Psoas muscle (tissue), 8 donors: Measurements from ENCODE around the gene U2AF2. TPM values are rescaled to one million over a fixed set of nuclear protein-coding genes. Genes with fewer than 3 reads are reported as not detected.

Experiments
- ATAC-seq, 4 donors: fragments of 200-7000 bp; cut with Tn5 transposase; one replicate each; pipeline ENCODE4 v1.9.1; 2020; ENCODE audit warnings: moderate library complexity in 3 of 4, mild to moderate bottlenecking in 2 of 4
- DNase-seq, 2 donors: peaks; one replicate each; pipeline ENCODE4 v3.0.0-alpha.2; 2020
- H3K27ac ChIP-seq: fragments of 200-600 bp; one replicate; pipeline ENCODE4 v1.8.0; 2022
- H3K27me3 ChIP-seq, 3 donors: fragments of 200-600 bp in 1 of 3; one replicate each; pipeline versions ENCODE4 v1.6.1 to v1.8.0; 2013 to 2022; ENCODE audit warnings: low read length in 2 of 3, mild to moderate bottlenecking in 2 of 3, moderate library complexity in 1 of 3; ENCODE audit not compliant: insufficient read depth in 3 of 3
- H3K36me3 ChIP-seq, 2 donors: fragments of 200-600 bp in 1 of 2; one replicate each; pipeline versions ENCODE4 v1.6.1 to v1.8.0; 2013 to 2022; ENCODE audit warnings: low read depth in 1 of 2, mild to moderate bottlenecking in 1 of 2, moderate library complexity in 1 of 2; ENCODE audit not compliant: insufficient read depth in 1 of 2
- H3K4me1 ChIP-seq: fragments of 200-600 bp; one replicate; pipeline ENCODE4 v1.8.0; 2022
- H3K4me3 ChIP-seq: fragments of 200-600 bp; one replicate; pipeline ENCODE4 v1.8.0; 2022; ENCODE audit warnings: mild to moderate bottlenecking
- H3K9me3 ChIP-seq: fragments of 200-600 bp; one replicate; pipeline ENCODE4 v1.8.0; 2022
- CTCF ChIP-seq: fragments of 200-600 bp; IDR thresholded peaks from one replicate; pipeline ENCODE4 v1.8.0; 2022; ENCODE audit warnings: antibody characterized with exemption
- WGBS, 3 donors: extraction: QIAGEN DNeasy Blood & Tissue Kit; methylation state at CpG; one replicate each; pipeline versions ENCODE4 v1.1.6 to v1.1.7; 2013; 5-methylcytosine and 5-hydroxymethylcytosine counted together
- intact Hi-C, 2 donors: fragments of 100-400 bp; cut with DNase I; formaldehyde crosslinking; loops; one replicate each; pipeline versions ENCODE4 v1.11.0 to v1.14.2; 2022
- polyA plus RNA-seq, 3 donors: library from polyadenylated mRNA; stranded (reverse); fragments of 200-250 nt; gene quantifications; one replicate each; pipeline ENCODE4 v1.2.3, GENCODE V29; 2013
- total RNA-seq, 4 donors: library from RNA; stranded (reverse); fragmentation: NEBNext Ultra II Directional in 2 of 4; extraction: Animal tissue kit (Norgen Biotek cat#: 25700) in 2 of 4; gene quantifications; one replicate each; pipeline versions ENCODE4 v1.2.1 to v1.2.4, GENCODE V29; 2021 to 2023
- donor health status: healthy with polysubstance abuse.
- donor health status: DM: no; HTN: no; CAD: no; lungs with moderate emphysema.
- donor health status: Bipolar disorder and iron deficiency.
- donor health status: healthy.
- donor health status: DM: yes; HTN: yes; CAD: no.
- donor health status: DM: no; HTN: no; CAD: no.
- donor health status: DM: no; HTN: no; CAD: no.
- donor health status: DM: yes; HTN: yes; CAD: no.

U2AF2 gene
- total and polyA plus RNA-seq, 7 donors, result 54.1 to 116 (median 72.6) TPM

GRCh38 chr19:55640577-55641425 lies 14.0 kb upstream of the U2AF2 start, which contains the start of gene ZNF580:
Gene ZNF580 (plus strand): TSS chr19:55641002. CDS start chr19:55642509, 1,507 bp downstream.
- TF ChIP-seq CTCF, result no peak
- H3K27me3 ChIP-seq, result no peaks in the 10 kb centered on the region
- intact Hi-C loops, result no loop called here
- ATAC-seq, result peak; percentile 66 to 75 (median 72)
- no peaks in the 10 kb centered on the region for H3K9me3 ChIP-seq
- peak within 1 kb of the TSS; percentile 87 for H3K4me3 ChIP-seq
- peak; percentile 76 to 86 for DNase-seq
- peaks cover 0 to 13% of the 10 kb centered on the region in 2 donors for H3K36me3 ChIP-seq
- peak within 1 kb of the TSS; percentile 79 for H3K27ac ChIP-seq
- peaks cover 52% of the 10 kb centered on the region for H3K4me1 ChIP-seq
- WGBS, 3 donors, result 0 to 1% (median 0%) methylated on average over 59 to 89 of the region's 89 CpGs

DNA sequence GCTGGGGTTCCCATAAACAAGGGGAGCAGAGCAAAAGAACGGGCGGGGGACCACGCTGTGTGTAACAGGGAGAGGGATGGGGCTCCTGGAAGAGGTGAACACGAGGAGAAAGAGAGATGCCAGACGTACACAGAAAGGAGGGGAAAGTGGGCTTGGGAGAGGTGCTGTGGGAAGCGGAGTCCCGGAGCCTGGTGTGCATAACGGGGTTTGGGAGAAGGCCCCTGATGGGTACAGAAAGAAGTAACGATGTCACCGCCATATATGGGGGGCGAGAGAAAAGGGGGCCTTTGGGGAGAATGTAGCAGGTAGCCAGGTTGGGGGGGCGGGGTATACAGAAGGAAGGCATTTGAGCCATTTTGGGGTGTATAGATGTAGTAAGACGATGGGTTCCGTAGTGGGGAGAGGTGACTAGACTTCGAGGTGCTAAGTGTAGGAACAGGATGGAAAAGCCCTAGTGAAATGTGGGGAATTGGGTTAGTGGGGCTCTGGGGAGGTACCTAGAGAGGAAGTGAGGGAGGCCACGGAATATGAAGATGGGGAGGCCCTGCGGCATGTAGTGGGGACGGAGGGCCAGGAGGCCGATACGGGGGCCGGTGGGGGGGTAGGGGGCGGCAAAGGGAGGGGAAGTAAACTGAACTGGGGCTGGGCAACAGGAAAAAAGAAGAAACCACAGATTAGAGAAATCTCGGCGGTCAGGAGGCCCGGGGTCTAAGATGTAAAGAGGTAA lies 13.2 kb upstream of the U2AF2 start:
- intact Hi-C loops, result no loop called here
- DNase-seq (no peak), ATAC-seq (peak in 2 of 4 donors; percentile 1 to 6)
- TF ChIP-seq CTCF, result no peak
- Histone ChIP-seq H3K27ac (peak overlapping the region; percentile 79), H3K4me1 (peaks cover 44% of the 10 kb centered on the region), H3K4me3 (peak overlapping the region; percentile 87), H3K9me3 (no peaks in the 10 kb centered on the region), H3K36me3 (peaks cover 0 to 16% of the 10 kb centered on the region in 2 donors), H3K27me3 (no peaks in the 10 kb centered on the region)
- 2 to 3% (median 2%) methylated on average over 25 of the region's 25 CpGs for WGBS, 3 donors

GRCh38 chr19:55642153-55643002 lies 12.5 kb upstream of the U2AF2 start:
- Histone ChIP-seq H3K9me3 (no peaks in the 10 kb centered on the region), H3K27me3 (no peaks in the 10 kb centered on the region), H3K4me1 (peaks cover 50% of the 10 kb centered on the region), H3K36me3 (peaks cover 0 to 16% of the 10 kb centered on the region in 2 donors), H3K27ac (peak overlapping the region; percentile 79), H3K4me3 (peak overlapping the region; percentile 87)
- TF ChIP-seq CTCF, result no peak
- intact Hi-C loops, result no loop called here
- WGBS, 3 donors, result 2 to 5% (median 4%) methylated on average over 45 to 65 of the region's 65 CpGs
- ATAC-seq, result peak in 3 of 4 donors; percentile 0 to 15 (median 0)
- DNase-seq, result no peak

DNA sequence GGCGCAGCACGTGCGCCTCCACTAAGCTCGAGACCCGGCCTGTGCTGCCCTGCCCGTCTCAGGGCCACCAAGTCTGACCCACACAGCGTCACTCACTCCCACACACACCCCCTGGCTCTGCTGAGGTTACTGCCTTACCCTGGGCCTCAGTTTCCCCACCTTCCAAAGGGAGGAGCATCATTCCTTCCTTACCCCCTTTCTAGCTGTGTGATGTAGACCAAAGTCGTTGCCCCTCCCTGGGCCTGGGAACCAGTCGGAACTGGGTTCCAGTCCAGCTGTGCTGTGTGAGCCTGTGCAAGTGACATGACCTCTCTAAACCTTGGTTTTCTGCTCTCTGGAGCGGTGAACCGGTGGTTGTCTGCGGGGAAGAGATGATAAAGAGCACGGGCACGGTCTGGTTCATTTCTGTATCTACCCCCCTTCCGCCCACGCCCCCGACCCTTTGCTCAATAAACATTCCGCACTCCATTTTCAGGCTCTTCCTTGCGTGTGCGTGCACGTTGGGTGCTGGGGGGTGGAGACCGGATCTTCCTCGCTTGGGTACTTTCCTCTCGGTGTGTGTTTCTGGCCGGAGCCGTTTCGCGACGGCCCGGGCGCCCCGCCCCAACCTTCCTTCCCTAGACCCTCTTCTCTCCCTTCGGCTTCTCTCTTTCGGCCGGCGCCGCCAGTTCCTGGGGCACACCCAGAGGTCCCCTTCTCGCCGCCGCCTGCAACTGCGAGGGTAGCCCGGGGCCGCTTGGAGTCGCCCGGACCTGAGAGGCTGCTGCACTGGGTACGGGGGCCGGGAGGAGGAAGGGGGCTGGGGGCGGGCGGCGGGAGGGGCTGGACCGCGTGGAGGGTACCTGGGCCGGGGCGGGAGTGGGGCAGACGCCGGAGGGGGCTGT lies 11.6 kb upstream of the U2AF2 start, which contains the start of gene ZNF581:
Gene ZNF581, plus strand, starts transcription at position 647 of the 884 bp plus-strand sequence. CDS start 923 bp downstream, outside the sequence.
- WGBS, 3 donors, result 1 to 4% (median 3%) methylated on average over 42 to 55 of the region's 56 CpGs
- Histone ChIP-seq H3K27ac (peak within 1 kb of the TSS; percentile 79), H3K4me3 (peak within 1 kb of the TSS; percentile 87), H3K27me3 (no peaks in the 10 kb centered on the region), H3K4me1 (peaks cover 47% of the 10 kb centered on the region), H3K9me3 (no peaks in the 10 kb centered on the region), H3K36me3 (peaks cover 0 to 16% of the 10 kb centered on the region in 2 donors)
- intact Hi-C loops, result no loop called here
- peak; percentile 43 to 54 (median 48) for ATAC-seq
- DNase-seq, result peak; percentile 78 to 83
- no peak for TF ChIP-seq CTCF
